ENCODE results near the gene STT3B.

DNA sequence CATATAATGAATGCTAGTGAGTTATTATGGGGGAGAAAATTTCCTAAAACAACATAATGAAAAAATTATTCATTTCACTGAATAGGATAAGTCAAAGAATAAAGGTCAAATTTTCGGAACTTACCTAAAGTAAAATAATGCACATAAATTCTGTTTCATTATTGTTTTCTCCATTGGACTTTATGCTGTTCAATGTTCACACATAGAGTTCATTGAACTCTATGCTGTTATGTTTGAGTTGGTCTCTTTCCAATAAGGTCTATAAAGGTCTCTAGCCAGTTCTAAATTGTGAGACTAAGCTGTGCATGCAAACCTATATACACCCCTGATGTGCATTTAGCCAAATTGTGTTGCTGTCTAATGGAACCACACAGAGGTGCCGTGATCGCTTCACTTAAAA lies 28.5 kb upstream of the STT3B start:
- TF ChIP-seq, protein P1, sequence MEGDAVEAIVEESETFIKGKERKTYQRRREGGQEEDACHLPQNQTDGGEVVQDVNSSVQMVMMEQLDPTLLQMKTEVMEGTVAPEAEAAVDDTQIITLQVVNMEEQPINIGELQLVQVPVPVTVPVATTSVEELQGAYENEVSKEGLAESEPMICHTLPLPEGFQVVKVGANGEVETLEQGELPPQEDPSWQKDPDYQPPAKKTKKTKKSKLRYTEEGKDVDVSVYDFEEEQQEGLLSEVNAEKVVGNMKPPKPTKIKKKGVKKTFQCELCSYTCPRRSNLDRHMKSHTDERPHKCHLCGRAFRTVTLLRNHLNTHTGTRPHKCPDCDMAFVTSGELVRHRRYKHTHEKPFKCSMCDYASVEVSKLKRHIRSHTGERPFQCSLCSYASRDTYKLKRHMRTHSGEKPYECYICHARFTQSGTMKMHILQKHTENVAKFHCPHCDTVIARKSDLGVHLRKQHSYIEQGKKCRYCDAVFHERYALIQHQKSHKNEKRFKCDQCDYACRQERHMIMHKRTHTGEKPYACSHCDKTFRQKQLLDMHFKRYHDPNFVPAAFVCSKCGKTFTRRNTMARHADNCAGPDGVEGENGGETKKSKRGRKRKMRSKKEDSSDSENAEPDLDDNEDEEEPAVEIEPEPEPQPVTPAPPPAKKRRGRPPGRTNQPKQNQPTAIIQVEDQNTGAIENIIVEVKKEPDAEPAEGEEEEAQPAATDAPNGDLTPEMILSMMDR (conservative IDR thresholded peaks at IDR 0.05; ENCODE audit: low read depth, low read length): no peak
- no peak for TF ChIP-seq EZH2 (IDR thresholded peaks at IDR 0.05; ENCODE audit: low read length, unreplicated experiment)
- no peak for TF ChIP-seq EZH2phosphoT487 (IDR thresholded peaks at IDR 0.05; ENCODE audit: borderline replicate concordance, low read length)
